Measurements from ENCODE around the gene ABCC11. TPM values are rescaled to one million over a fixed set of nuclear protein-coding genes. Genes with fewer than 3 reads are reported as not detected.
"Not testable (repeated sequence)": the region's sequence is repeated elsewhere in the genome, so short reads cannot be mapped to it uniquely, and the experiment has no call there.

The ABCC11 gene
- total RNA-seq, 1 donor from 2014 or later, result 0.20 TPM

DNA sequence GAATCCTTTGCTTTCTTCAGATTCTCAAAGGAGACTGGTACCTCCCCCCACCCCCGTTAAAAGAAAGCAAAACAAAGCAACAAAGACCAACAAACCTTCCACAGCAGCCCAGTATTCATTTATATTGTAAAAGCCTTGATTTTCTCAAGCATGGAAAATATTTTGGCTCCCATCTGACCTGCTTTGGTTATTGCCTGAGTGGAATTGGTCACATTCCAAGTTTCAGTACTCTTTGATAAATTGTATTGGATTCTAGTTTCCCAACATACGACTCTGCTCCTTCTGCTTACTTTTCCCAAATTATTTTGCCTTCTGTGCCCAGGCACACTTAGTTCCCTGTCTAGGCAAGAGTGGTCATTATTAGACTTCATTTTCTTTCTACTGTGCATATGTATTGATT is 1.3 kb downstream of the ABCC11 start:
- DNase-seq, result no peak

DNA sequence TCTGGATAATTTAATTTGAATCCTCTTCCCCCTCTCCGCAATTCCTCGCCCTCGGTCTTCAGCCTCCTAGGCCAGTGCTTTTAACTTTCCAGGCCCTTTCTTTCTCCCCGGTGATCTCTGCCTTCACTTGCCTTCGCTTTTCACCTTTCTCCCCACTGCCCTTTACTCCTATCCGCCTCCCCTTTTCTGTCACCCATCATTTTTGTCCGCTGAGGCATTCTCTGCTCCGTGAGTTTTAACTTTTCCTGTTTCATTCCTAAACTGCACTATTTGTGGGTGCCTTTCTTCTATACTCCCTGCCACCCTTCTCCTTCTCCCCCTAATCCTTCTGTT is 2.5 kb downstream of the ABCC11 start:
- no peak for DNase-seq

DNA sequence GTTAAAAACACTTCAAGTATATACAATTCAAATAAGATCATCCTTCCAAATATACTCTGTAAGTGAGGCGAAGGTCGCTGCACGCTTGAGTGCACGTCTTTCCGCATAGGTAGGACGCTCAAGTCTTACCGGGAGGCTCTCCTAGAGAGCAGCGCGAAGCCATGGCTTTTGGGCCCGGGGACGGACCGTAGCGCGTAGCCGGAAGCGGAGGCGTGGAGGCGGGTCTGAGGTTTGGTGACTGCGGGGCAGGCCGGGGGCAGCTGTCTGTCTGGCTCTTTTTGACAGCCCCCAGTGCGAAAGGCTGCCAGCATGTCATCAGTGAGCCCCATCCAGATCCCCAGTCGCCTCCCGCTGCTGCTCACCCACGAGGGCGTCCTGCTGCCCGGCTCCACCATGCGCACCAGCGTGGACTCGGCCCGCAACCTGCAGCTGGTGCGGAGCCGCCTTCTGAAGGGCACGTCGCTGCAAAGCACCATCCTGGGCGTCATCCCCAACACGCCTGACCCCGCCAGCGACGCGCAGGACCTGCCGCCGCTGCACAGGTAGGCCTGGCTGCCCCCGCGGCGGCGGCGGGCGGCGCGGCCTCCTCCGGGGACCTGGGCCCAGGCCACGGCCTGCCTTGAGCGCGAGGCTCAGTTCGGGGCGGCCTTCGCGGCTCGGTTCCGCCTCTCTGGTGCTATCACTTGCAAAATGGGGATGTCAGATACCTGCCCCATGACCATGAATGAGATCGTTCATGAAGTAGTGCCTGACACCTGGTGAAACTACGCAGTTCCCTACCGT is 3.1 kb downstream of the ABCC11 start, which contains the start of gene LONP2:
LONP2 (plus strand) TSS at position 221 of the 783 bp plus-strand sequence; CDS start at position 310, 89 bp downstream.
- DNase-seq, result peak; percentile 77

DNA sequence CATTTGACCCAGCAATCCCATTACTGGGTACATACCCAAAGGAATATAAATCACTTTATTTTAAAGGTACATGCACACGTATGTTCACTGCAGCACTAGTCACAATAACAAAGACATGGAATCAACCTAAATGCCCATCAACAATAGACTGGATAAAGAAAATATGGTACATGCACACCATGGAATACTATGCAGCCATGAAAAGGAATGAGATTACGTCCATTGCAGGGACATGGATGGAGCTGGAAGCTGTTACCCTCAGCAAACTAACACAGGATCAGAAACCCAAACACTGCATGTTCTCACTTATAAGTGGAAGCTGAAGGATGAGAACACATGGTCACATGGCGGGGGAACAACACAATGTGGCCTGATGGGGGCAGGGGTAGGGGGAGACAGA is 7.2 kb downstream of the ABCC11 start:
- DNase-seq, result not testable (repeated sequence)

DNA sequence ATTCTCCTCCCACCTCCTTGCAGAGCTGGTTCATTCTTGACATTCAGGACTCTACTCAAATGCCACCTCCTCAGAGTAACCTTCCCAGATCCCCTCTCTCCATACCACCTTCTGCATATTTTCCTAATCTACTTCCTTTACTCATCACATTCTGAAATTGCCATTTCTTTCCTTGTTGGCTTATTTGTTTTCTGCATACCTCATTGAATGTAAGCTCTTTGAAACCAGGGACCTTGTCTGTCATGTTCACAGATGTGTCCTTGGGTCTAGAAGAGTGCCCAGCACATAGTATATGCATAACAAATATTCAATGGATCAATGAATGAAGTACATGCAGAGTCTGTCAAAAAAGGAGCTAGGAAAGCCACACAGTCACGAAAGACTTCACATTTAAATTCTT is 11.1 kb downstream of the ABCC11 start:
- DNase-seq, result no peak

DNA sequence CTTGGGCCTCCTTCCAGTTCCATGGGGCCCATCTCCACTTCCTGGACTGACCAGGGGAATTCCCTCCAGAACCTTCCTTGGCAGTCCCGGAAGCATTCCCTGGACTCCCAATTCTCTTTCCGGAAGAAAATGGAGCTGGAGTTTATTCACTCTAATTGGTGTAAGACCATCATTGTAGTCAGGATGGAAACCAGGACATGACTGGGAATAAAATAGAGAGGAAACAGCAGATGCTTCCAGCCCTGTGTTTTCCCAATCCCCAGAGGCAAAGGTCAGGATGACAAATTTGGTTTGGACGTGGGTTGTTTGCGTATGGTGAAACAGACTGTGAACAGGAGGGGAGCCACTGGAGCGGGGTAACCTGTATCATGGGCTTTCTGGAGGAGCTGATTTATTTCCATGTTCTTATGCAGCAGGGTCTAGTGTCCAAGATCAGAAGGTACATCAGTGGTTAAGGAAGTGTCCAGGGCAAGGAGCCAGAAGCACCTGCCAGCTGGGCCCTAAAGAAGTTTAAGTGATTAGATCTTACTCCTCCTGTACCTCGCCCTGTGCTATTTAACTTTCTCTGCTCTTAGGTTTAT is 11.7 kb downstream of the ABCC11 start:
- no peak for DNase-seq

DNA sequence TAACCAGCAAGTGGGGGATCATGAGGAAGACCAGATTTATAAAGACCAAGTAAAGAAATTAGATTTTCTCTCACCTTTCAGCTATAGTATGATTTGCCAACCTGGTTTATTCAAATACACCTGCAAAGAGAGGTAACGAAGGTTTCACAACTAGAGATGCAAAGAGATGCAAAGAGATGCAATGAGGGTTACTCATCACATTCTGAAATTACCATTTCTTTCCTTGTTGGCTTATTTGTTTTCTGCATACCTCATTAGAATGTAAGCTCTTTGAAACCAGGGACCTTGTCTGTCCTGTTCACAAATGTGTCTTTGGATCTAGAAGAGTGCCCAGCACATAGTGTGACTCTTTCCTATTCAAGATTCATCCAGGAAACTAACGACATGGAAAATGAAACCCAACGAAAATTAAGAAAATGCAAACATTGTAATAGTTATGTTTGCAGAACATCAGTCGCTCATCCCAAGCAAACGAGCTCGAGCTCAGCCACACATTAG is 12.2 kb downstream of the ABCC11 start:
- DNase-seq, result no peak

DNA sequence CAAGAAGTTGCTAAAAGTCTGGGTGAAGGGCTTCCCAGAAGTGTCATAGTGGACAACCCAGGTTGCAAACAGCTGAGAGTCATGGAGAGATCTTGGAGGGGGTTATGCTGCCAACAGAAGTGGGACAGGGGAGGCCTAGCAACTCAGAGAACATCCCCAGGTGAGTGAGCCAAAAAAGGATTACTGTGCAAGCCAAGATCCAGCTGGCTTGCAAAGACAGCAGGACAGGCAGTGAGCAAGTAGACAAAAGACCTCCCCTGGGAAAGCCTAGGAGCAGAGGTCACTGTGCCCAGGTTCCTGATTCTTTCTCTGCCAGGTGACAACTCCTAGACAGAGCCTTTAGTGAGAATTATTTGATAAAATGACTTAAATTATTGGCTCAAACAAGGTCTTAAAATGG is 12.7 kb downstream of the ABCC11 start:
- DNase-seq, result no peak

DNA sequence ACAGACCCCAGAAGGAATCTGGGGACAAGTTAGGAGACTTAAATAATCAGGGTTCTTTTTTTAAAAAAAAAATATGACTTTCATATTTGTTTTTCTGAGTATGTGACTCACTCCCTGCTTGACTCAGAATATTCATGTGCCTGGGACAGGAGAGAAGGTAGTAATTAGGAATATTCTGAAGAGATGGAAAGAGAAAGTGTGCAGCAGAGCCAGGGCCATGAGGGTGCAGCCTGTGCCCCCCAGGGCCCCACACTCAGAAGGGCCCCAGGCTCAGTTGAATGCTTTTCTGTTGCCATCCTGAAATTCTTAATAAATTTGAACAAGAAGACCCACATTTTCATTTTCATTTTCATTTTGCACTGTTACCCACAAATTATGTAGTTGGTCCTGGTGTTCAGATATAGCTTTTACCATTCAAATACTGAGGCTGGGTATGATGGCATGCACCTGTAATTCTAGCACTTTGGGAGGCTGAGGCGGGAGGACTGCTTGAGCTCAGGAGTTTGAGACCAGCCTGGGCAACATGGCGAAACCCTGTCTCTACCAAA is 14.8 kb downstream of the ABCC11 start:
- DNase-seq, result no peak

DNA sequence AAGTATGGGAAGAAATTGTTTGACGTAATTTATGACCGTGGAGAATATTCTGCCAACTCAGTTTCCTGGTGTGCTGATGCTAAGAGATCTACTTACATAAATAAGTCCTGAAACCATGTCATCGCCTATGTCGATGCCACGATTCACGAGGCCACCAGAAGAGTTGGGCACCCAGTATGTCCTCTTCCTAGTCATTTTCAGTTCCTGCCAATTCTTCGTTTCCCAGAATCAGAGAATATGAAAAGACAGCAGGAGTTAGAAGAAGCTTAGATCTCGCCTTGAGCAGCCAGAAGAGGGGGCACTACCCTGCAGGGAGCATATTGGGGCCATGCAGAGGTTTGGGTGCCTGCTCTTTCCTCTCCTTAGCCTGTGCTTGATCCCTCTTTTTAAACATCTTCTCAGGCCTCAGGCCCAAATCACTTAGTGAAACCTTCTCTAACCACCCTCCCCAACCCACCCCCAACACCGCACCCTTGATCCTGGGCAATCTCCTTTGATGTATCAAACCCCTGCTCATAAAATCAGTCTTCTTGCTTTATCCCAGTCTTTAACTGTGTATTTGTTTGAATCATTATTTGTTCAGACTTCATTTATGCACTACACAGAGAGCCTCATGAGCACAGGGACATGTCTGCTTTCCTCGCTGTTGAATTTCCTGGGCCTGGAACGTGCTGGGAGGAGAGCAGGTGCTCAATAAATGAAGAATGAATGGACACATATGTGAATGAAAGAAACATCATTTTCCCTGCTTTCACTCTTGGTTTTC is 15.4 kb downstream of the ABCC11 start:
- no peak for DNase-seq

DNA sequence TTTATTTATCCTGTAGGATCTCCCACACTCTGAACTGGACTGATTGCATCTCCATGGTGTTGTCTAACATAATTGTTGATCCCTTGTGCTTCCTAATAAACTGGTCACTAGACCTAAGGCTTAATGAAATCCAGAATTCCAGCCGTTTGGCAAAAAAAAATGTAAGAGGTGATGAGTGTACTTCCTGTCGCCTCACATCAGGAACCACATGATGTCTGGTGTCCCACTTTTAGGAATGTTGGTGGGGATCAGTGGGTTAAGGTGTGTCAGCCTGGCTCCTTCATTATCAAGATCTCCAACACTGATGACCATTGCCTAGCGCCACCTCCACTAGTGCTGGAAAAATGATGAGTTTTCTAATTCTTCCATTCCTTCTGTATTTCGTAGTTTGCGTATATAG is 21.9 kb downstream of the ABCC11 start:
- no peak for DNase-seq

DNA sequence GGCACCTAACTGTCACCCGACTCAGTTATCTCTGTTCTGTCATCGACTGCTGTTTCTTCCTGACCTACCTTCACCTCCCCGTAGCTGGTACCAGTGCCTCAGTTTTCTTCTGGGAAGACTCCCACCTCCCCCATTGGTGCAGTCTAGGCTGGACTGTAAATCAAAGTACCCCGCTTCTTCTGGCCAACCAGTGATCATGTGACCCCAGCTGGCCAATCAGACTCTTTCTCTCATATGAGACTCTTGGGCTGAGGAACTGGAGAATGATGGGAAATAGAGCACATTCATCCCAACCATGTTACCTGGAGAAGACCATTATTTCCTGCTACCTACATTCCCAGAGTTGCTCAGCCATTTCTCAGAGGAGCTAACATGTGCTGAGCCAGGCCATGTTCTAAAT is 23.8 kb downstream of the ABCC11 start:
- no peak for DNase-seq

DNA sequence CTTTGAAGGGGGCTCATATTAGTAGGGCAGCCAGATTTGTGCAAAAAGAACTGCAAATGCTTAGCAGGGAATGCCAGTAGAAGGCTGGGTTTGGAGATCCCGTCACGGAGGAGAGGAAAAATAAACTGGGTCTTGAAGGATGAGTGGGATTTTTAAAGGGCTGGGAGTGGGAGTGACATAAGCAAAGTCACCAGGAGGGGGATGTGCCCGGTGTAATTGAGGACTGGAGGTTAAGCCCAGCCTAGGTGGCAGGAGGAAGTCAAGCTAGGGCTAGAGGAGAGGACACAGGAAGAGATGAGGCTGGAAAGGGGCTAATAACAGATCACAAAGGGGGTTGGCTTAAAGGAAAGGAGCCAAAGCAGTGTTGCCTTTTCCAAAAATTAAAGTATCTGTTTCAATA is 26.4 kb downstream of the ABCC11 start:
- DNase-seq, result no peak

DNA sequence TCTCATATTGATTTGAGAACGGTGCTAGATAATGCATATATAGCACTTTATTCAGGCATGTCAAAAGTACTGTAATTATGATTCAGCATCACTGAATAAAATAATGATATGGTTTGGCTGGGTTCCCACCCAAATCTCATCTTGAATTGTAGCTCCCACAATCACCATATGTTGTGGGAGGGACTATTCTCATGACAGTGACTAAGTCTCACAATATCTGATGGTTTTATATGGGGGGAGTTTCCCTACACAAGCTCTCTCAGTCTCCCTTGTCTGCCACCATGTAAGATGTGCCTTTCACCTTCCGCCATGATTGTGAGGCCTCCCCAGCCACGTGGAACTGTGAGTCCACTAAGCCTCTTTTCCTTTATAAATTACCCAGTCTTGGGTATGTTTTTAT is 28.9 kb downstream of the ABCC11 start:
- DNase-seq, result no peak

DNA sequence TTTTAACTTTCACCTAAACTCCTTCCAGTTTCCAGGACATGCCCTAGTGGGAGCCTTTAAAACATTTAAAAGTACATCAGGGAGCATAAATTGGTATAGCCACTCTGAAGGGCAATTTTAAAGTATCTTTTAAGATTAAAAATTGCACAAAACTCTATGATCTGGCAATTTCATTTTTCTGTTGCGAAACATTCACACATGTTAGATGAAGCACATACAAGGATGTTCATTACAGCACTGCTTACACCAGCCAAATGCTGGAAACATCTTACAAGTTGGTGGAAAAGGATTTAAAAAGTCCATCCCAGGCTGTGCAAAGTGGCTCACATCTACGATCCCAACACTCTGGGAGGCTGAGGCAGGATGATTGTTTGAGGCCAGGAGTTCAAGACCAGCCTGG is 29.6 kb downstream of the ABCC11 start:
- DNase-seq, result no peak

DNA sequence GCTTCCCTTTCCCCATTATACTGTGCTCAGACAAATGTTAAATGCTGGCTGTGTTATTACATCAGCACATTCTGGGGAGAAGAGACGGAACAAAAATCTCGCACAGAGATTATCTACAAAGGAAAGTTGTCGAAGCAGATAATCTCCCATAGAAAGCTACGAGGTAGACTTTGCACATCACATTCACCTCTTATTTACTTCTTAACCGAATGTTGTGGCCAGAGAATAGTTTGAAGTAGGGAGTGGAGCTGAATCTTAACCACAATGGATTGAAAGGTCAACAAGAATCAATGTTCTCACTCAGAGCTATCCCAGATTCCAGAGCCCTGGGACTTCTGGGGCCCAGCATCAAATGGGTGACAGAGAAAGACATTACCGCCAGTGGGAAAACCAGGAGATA is 31.6 kb downstream of the ABCC11 start:
- no peak for DNase-seq

DNA sequence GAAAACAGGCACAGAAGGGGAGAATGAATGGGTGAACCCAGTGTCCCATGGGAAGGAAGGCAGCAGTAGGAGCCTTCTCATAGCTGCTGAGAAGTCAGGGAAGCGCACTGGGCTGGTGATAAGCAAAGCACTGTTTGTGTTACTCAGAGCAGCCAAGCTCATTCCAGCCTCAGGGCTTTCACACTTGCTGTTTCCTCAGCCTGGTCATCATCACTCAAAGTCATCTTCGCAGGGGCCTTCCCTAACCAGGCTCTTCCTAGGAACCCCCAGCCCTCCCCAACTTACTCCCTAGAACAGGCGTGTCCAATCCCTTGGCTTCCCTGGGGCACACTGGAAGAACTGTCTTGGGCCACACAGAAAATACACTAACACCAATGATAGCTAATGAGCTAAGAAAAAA is 35.3 kb downstream of the ABCC11 start:
- DNase-seq, result no peak

DNA sequence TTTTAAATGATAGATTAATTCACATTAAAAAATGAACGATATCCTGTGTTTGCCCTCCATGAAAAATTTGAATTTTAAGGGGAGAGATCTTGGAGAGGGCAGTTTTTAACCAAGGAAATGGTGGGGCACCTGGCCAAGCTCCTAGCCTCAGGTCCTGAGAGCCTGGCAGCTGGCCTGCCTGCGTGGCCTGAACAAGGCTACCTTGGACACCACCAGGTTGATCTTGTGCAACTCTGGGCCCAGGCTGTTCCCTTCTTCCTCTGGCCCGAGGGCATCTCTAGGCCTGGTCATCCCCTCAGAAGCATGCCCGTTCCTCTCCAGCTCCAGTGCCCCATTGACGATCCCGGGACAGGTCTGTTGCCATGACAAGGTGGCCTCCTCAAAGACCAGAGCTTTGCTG is 36.6 kb downstream of the ABCC11 start:
- no peak for DNase-seq

DNA sequence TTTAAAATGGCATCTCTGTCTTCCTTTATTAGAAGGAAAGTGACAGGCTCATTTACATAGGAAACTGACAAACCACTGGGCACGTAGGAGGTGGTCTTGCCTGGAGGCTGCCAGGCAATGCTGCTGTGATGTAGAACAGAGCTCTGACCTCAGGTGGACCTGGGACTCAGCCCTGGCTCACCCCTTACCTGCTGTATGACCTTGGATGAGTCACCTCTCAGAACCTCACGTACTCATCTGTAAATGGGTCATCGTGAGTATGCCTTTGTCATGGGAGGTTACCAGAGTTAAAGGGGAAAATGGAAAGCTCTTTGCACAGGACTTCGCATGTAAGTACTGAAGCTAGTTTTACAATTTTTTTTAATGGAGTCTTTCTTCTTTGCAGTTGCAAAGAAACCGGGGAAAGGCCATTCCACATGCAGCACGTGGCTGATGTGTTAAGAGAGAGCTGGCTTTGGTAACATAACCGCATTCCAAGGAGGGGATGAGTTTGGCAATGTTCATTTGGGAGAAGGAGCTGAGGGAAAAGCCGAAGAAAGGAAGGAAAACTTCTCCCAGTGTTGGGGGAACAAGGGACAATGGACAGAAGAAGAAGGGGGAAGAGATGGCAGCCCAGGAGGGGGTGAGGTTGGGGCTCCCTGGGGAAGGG is 40.6 kb downstream of the ABCC11 start:
- DNase-seq, result no peak

DNA sequence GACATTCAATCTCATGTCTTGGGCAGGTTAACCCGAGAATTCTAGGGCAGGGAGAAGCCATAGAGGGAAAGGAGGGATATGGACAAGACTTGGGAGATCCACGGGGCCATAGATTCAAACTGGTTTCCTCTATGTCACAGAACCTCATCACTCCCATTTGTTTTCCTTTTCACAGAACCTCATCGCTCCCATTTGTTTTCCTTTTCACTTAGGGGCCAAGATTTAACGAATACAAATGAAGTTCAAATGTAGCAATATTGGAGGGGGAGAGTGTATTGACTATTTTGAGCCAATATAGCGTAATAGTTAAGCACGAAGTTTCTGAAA is 42.6 kb downstream of the ABCC11 start:
- no peak for DNase-seq

DNA sequence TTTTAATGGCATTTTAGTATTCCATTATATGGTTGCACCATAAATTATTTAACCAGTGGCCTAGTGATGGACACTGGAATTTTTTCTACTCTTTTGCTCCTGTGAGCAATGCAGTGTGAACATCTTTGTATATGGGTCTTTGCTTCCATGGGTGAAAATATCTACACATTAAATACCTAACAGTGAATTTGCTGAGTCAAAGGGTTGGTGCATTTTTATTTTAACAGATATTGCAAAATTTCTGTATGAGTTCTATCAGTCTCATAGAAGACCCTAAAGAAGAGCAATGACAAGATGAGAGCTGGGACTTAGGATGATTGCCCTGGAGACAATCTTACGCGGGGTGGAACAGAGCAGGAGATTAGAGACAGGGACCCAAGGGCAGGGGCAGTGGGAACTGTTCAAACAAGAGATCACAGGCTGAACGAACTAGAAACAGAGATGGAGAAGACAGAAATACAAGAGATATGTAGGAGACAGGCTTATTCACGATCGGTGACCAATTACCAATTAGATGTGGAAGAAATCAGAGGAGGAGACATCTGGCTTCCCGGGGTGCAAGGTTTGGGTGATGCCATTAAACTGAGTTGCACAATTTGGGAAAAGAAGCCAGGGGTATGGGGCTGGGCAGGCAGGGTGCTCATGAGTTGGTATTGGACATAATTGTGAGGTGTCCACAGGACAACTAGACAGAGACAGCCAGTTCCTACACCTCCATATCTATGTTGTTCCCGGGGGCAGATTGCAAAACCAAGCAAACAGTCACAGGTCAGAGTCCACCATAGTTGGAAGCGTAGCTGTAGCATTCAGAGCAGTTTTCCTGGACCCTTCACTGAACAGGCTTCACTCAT is 43.1 kb downstream of the ABCC11 start:
- DNase-seq, result no peak

All from skin of body (tissue), 2 donors.